SK-N-SH (cell line): ENCODE measurements around the gene CCDC27. TPM values are rescaled to one million over a fixed set of nuclear protein-coding genes. Genes with fewer than 3 reads are reported as not detected.

Source experiments
- CTCF ChIA-PET: fragments of 300-600, 350-600 bp; formaldehyde crosslinking; extraction: SDS; loops from one replicate; lab custom pipeline; 2021; lab: Yijun Ruan, JAX
- POLR2A ChIA-PET: fragments of 350-600 bp; sonication (Branson Sonifier 250); formaldehyde crosslinking; extraction: SDS; loops from one replicate; lab custom pipeline; 2020; ENCODE audit warnings: antibody characterized with exemption, inconsistent platforms; lab: Yijun Ruan, JAX
- DNase-seq: peaks from one replicate; pipeline ENCODE4 v3.0.0; 2012
- H2AFZ ChIP-seq: fragments of 200-600 bp; sonication (generic); 2 replicates; pipeline ENCODE4 v1.8.1; 2016; ENCODE audit warnings: antibody characterized with exemption, mild to moderate bottlenecking, low read depth
- H3F3A ChIP-seq: fragments of 200-600 bp; sonication (generic); replicated peaks from 2 replicates; pipeline ENCODE3; 2016; ENCODE audit warnings: antibody characterized with exemption, mild to moderate bottlenecking; ENCODE audit not compliant: insufficient read depth
- H3K27ac ChIP-seq, 2 experiments: fragments of 200-500 bp in 1 of 2; fragments of 200-600 bp in 1 of 2; sonication (Bioruptor generic) in 1 of 2; sonication (generic), shearing (Covaris generic) in 1 of 2; 2 replicates each; pipeline versions ENCODE4 v1.5.1 to v1.6.1; 2014 to 2016; ENCODE audit warnings: low read depth in 2 of 2, inconsistent platforms in 1 of 2, low read length in 1 of 2, mild to moderate bottlenecking in 1 of 2, mixed read lengths in 1 of 2
- H3K27me3 ChIP-seq: fragments of 200-600 bp; sonication (generic), shearing (Covaris generic); 2 replicates; pipeline ENCODE4 v1.6.1; 2016; ENCODE audit warnings: mixed run types; ENCODE audit not compliant: insufficient read depth
- H3K36me3 ChIP-seq, 2 experiments: fragments of 200-500 bp in 1 of 2; fragments of 200-600 bp in 1 of 2; sonication (Bioruptor generic) in 1 of 2; sonication (generic) in 1 of 2; replicated peaks in 1 of 2; 2 replicates each; pipeline versions ENCODE3 to v1.5.1; 2014 to 2016; ENCODE audit warnings: low read length in 1 of 2, mild to moderate bottlenecking in 1 of 2; ENCODE audit not compliant: insufficient read depth in 2 of 2, control insufficient read depth in 1 of 2
- H3K4me1 ChIP-seq, 2 experiments: fragments of 200-500 bp in 1 of 2; fragments of 200-600 bp in 1 of 2; sonication (Bioruptor generic) in 1 of 2; sonication (generic), shearing (Covaris generic) in 1 of 2; 2 replicates each; pipeline versions ENCODE4 v1.5.1 to v1.6.1; 2014 to 2016; ENCODE audit warnings: low read depth in 1 of 2, low read length in 1 of 2, mixed run types in 1 of 2; ENCODE audit not compliant: insufficient read depth in 2 of 2, control insufficient read depth in 1 of 2
- H3K4me2 ChIP-seq: fragments of 200-600 bp; sonication (generic), shearing (Covaris generic); 2 replicates; pipeline ENCODE4 v1.6.1; 2017; ENCODE audit warnings: mixed run types
- H3K4me3 ChIP-seq, 2 experiments: fragments of 200-500 bp in 1 of 2; fragments of 200-600 bp in 1 of 2; sonication (Bioruptor generic) in 1 of 2; sonication (generic), shearing (Covaris generic) in 1 of 2; 2 replicates each; pipeline versions ENCODE4 v1.5.1 to v1.8.1; 2014 to 2016; ENCODE audit warnings: low read depth in 2 of 2, inconsistent platforms in 1 of 2, low read length in 1 of 2, mild to moderate bottlenecking in 1 of 2, mixed read lengths in 1 of 2, moderate library complexity in 1 of 2
- H3K79me2 ChIP-seq: fragments of 200-600 bp; sonication (generic); 2 replicates; pipeline ENCODE4 v1.8.1; 2017; ENCODE audit warnings: mild to moderate bottlenecking; ENCODE audit not compliant: insufficient read depth
- H3K9ac ChIP-seq: fragments of 200-600 bp; sonication (generic); 2 replicates; pipeline ENCODE4 v1.6.1; 2017; ENCODE audit warnings: mixed run types
- H3K9me2 ChIP-seq: fragments of 200-600 bp; sonication (generic); 2 replicates; pipeline ENCODE4 v1.6.1; 2017; ENCODE audit warnings: mixed run types
- H3K9me3 ChIP-seq: fragments of 200-600 bp; sonication (generic); 2 replicates; pipeline ENCODE4 v1.6.1; 2017; ENCODE audit warnings: mixed run types, mild to moderate bottlenecking, moderate library complexity
- H4K20me1 ChIP-seq: fragments of 200-600 bp; sonication (generic); 2 replicates; pipeline ENCODE4 v1.6.1; 2017; ENCODE audit warnings: mild to moderate bottlenecking, mixed run types; ENCODE audit not compliant: insufficient read depth
- EZH2phosphoT487 ChIP-seq: fragments of 200-600 bp; sonication (generic); IDR thresholded peaks from 2 replicates; pipeline ENCODE4 v1.6.1; 2017; ENCODE audit warnings: low read depth, mixed run types, mild to moderate bottlenecking, antibody characterized with exemption, moderate library complexity, borderline replicate concordance
- FOXJ3 ChIP-seq: sonication (generic); formaldehyde crosslinking; IDR thresholded peaks from 2 replicates; pipeline ENCODE4 v1.5.1; 2020; ENCODE audit warnings: mild to moderate bottlenecking, missing genetic modification reagents
- GABPA ChIP-seq: IDR thresholded peaks from 2 replicates; pipeline ENCODE4 v1.4.0; 2012; ENCODE audit warnings: low read depth, mild to moderate bottlenecking
- MEF2A ChIP-seq: IDR thresholded peaks from 2 replicates; pipeline ENCODE4 v1.4.0; 2012; ENCODE audit warnings: low read depth, borderline replicate concordance
- MXI1 ChIP-seq: IDR thresholded peaks from 2 replicates; pipeline ENCODE4 v1.6.1; 2012; ENCODE audit warnings: mild to moderate bottlenecking, low read depth, low read length, improper control_type of control experiment
- NFIC ChIP-seq: IDR thresholded peaks from 2 replicates; pipeline ENCODE4 v1.4.0; 2012; ENCODE audit warnings: borderline replicate concordance
- POLR2AphosphoS5 ChIP-seq: IDR thresholded peaks from 2 replicates; pipeline ENCODE4 v1.6.1; 2012; ENCODE audit warnings: low read depth, low read length
- RAD21 ChIP-seq: IDR thresholded peaks from 2 replicates; pipeline ENCODE4 v1.6.1; 2012; ENCODE audit warnings: mild to moderate bottlenecking, low read length
- RCOR1 ChIP-seq: fragments of 150-350 bp; IDR thresholded peaks from 2 replicates; pipeline ENCODE4 v1.6.1; 2017; ENCODE audit warnings: antibody characterized with exemption, low read length
- RXRA ChIP-seq: IDR thresholded peaks from 2 replicates; pipeline ENCODE4 v1.4.0; 2012; ENCODE audit warnings: low read depth, mild to moderate bottlenecking, borderline replicate concordance
- SIN3A ChIP-seq: IDR thresholded peaks from 2 replicates; pipeline ENCODE4 v1.6.1; 2012; ENCODE audit warnings: low read depth, mild to moderate bottlenecking, low read length, moderate library complexity, borderline replicate concordance
- TAF1 ChIP-seq: IDR thresholded peaks from 2 replicates; pipeline ENCODE4 v1.6.1; 2012; ENCODE audit warnings: low read depth, mild to moderate bottlenecking, low read length, moderate library complexity, borderline replicate concordance
- TCF12 ChIP-seq: IDR thresholded peaks from 2 replicates; pipeline ENCODE4 v1.4.0; 2012
- YY1 ChIP-seq: IDR thresholded peaks from 2 replicates; pipeline ENCODE4 v1.4.0; 2012; ENCODE audit warnings: low read depth, mild to moderate bottlenecking
- WGBS: methylation state at CpG from one replicate; pipeline ENCODE4 v1.1.6; 2017; ENCODE audit warnings: low lambda C conversion rate; 5-methylcytosine and 5-hydroxymethylcytosine counted together
- polyA plus RNA-seq, 3 experiments: library from polyadenylated mRNA; depleted of rRNA; stranded (reverse); fragments of >200 nt; gene quantifications; 2 replicates each; pipeline ENCODE4 v1.2.3, GENCODE V29; 2012
- TF ChIP-seq, protein P1 (sequence below): IDR thresholded peaks from 2 replicates; pipeline ENCODE4; 2012
- TF ChIP-seq, protein P2 (sequence below): fragments of 150-350 bp; IDR thresholded peaks from 2 replicates; pipeline ENCODE4 v1.6.1; 2017; ENCODE audit warnings: antibody characterized with exemption, low read length, low read depth, borderline replicate concordance
- TF ChIP-seq, protein P3 (sequence below): IDR thresholded peaks from 2 replicates; pipeline ENCODE4 v1.4.0; 2012; ENCODE audit warnings: low read depth, borderline replicate concordance
- TF ChIP-seq, protein P4 (sequence below): fragments of 200-600 bp; sonication (generic); IDR thresholded peaks from 2 replicates; pipeline ENCODE4 v1.6.1; 2017; ENCODE audit warnings: antibody characterized with exemption, mild to moderate bottlenecking, moderate library complexity
- TF ChIP-seq, protein P5 (sequence below): IDR thresholded peaks from 2 replicates; pipeline ENCODE4 v1.4.0; 2012; ENCODE audit warnings: low read depth
- TF ChIP-seq, protein P6 (sequence below): IDR thresholded peaks from 2 replicates; pipeline ENCODE4 v1.4.0; 2012; ENCODE audit warnings: low read depth, borderline replicate concordance

Gene CCDC27
- polyA plus RNA-seq, 1 of the 3 experiments (the other 2 are of a cell fraction): not detected

DNA sequence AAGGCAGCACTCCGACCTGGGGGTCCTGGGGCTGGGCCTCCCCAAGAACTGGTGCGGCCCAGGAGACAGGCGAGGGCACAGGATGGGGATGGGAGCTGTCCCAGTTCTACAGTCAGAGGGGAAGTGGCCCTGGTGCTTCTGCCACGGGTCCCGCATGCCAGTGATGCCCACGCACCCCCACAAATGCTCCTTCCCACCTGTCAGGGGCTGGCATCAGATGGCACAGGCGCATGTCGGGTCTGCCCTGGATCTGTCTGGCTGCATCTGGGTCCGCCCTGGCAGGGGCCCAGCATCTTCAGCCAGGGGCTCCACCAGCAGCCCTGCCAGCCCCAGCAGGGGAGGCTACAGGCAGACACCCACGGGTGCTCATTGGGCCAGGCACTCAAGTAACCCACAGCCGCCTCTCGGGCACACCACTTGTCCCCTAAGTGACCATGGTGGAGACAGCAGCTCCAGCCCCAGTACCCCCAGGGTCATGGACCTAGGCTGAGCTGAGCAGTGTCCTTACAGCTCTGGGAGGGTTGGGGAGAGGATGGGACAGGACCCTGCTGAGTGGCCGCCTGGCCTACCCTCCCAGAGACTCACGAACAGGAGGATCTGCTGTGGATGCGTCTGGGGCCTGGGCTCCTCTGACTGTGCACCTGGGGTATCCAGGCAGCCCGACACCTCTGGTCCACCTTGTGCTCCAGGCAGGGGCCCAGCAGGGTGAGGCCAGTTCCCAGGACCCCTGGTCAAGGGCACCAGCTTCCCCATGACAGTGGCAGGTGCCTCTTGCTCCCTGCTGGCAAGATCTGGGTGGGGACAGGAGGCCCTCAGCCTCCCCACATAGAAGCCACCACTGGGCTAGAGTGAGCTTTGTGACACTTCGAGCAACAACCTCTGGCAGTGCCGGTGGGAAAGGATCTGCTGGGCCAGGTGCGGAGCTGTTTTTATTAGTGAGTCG is 25.7 kb downstream of the CCDC27 start (continued):
- TF ChIP-seq, protein P1, sequence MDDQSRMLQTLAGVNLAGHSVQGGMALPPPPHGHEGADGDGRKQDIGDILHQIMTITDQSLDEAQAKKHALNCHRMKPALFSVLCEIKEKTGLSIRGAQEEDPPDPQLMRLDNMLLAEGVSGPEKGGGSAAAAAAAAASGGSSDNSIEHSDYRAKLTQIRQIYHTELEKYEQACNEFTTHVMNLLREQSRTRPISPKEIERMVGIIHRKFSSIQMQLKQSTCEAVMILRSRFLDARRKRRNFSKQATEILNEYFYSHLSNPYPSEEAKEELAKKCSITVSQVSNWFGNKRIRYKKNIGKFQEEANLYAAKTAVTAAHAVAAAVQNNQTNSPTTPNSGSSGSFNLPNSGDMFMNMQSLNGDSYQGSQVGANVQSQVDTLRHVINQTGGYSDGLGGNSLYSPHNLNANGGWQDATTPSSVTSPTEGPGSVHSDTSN: no peak
- TF ChIP-seq, protein P2, sequence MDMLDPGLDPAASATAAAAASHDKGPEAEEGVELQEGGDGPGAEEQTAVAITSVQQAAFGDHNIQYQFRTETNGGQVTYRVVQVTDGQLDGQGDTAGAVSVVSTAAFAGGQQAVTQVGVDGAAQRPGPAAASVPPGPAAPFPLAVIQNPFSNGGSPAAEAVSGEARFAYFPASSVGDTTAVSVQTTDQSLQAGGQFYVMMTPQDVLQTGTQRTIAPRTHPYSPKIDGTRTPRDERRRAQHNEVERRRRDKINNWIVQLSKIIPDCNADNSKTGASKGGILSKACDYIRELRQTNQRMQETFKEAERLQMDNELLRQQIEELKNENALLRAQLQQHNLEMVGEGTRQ: no peak
- TF ChIP-seq NFIC (no peak), POLR2AphosphoS5 (no peak), SIN3A (no peak)
- TF ChIP-seq, protein P3, sequence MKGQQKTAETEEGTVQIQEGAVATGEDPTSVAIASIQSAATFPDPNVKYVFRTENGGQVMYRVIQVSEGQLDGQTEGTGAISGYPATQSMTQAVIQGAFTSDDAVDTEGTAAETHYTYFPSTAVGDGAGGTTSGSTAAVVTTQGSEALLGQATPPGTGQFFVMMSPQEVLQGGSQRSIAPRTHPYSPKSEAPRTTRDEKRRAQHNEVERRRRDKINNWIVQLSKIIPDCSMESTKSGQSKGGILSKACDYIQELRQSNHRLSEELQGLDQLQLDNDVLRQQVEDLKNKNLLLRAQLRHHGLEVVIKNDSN: no peak

DNA sequence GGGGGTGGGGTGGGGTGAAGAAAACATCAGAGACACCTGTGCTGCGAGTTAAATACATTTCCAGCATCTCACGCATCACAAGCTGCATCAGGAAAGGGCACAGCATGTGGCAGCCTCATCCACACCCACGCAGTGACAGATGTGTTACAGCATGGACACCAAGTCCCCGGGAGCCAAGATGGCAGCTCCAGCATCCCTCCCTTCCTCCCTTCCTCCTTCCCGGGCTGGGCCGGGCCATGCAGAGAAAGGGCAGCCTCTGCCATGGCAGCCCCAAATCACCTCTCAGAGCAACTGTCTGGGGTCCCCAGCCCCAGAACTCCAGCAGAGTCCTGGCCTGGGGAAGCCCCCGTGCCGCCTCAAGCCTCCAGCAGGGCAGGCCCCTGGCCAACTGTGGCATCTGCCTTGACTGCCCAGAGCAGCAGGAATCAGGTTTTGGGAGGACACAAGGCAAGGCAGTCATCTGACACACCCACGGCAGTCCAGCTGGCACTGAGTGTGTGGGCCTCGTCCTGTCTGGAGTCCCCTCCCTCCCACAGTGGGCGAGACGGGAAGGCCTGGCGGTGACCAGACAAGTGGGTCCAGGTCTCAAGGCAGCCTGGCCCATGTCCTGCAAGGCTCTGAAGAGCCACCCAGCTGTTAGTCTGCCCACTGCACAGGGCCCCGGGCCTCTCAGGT is 26.5 kb downstream of the CCDC27 start:
- DNase-seq: no peak
- 50% methylated on average over 2 of the region's 14 CpGs for WGBS
- Histone ChIP-seq H3K36me3 (peaks cover 8 to 38% of the 10 kb centered on the region in 2 experiments), H2AFZ (no peak overlapping the region), H3K4me2 (no peak overlapping the region), H3K27me3 (no peaks in the 10 kb centered on the region), H3K9me3 (no peaks in the 10 kb centered on the region), H3K4me3 (no peak overlapping the region), H3F3A (no peaks in the 10 kb centered on the region), H3K27ac (no peak overlapping the region; a peak in 1 of 4 replicates), H4K20me1 (no peaks in the 10 kb centered on the region)
- CTCF ChIA-PET: interaction anchor here (1.0 kb wide), 2 partner anchors 10 to 54 kb away, joined by 3 to 5 read pairs; no protein-coding TSS in a partner anchor
- TF ChIP-seq, protein P4, sequence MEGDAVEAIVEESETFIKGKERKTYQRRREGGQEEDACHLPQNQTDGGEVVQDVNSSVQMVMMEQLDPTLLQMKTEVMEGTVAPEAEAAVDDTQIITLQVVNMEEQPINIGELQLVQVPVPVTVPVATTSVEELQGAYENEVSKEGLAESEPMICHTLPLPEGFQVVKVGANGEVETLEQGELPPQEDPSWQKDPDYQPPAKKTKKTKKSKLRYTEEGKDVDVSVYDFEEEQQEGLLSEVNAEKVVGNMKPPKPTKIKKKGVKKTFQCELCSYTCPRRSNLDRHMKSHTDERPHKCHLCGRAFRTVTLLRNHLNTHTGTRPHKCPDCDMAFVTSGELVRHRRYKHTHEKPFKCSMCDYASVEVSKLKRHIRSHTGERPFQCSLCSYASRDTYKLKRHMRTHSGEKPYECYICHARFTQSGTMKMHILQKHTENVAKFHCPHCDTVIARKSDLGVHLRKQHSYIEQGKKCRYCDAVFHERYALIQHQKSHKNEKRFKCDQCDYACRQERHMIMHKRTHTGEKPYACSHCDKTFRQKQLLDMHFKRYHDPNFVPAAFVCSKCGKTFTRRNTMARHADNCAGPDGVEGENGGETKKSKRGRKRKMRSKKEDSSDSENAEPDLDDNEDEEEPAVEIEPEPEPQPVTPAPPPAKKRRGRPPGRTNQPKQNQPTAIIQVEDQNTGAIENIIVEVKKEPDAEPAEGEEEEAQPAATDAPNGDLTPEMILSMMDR: no peak
- TF ChIP-seq TCF12 (no peak), YY1 (no peak), FOXJ3 (CRISPR knock-in tag) (no peak), GABPA (no peak), MXI1 (no peak), MEF2A (no peak), RCOR1 (no peak), NFIC (no peak), RAD21 (no peak), TAF1 (no peak), RXRA (no peak), EZH2phosphoT487 (no peak), SIN3A (no peak)
- TF ChIP-seq, protein P5, sequence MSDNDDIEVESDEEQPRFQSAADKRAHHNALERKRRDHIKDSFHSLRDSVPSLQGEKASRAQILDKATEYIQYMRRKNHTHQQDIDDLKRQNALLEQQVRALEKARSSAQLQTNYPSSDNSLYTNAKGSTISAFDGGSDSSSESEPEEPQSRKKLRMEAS: no peak
- TF ChIP-seq, protein P6, sequence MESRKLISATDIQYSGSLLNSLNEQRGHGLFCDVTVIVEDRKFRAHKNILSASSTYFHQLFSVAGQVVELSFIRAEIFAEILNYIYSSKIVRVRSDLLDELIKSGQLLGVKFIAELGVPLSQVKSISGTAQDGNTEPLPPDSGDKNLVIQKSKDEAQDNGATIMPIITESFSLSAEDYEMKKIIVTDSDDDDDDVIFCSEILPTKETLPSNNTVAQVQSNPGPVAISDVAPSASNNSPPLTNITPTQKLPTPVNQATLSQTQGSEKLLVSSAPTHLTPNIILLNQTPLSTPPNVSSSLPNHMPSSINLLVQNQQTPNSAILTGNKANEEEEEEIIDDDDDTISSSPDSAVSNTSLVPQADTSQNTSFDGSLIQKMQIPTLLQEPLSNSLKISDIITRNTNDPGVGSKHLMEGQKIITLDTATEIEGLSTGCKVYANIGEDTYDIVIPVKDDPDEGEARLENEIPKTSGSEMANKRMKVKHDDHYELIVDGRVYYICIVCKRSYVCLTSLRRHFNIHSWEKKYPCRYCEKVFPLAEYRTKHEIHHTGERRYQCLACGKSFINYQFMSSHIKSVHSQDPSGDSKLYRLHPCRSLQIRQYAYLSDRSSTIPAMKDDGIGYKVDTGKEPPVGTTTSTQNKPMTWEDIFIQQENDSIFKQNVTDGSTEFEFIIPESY: no peak
- TF ChIP-seq, all 33 proteins: peak for 0
- H3K9me2 ChIP-seq: no peaks in the 10 kb centered on the region
- POLR2A ChIA-PET: no interaction called here
- no peaks in the 10 kb centered on the region for H3K79me2 ChIP-seq
- peaks cover 0 to 51% of the 10 kb centered on the region in 2 experiments; a peak in 1 of 4 replicates for H3K4me1 ChIP-seq
- H3K9ac ChIP-seq: no peak overlapping the region
